Adrenal gland (tissue), 12 donors: ENCODE measurements around the gene CCDC152. TPM values are rescaled to one million over a fixed set of nuclear protein-coding genes. Genes with fewer than 3 reads are reported as not detected.

Source experiments
- DNase-seq, 7 donors: peaks; one replicate each; pipeline ENCODE4 v3.0.0-alpha.2; 2019 to 2020
- H3K27ac ChIP-seq, 5 donors: fragments of 200-600 bp; sonication (generic) in 4 of 5; 1 replicate in 3 of 5; 2 replicates in 2 of 5; pipeline versions ENCODE4 v1.5.1 to v1.8.0; 2016 to 2020; ENCODE audit warnings: mild to moderate bottlenecking in 1 of 5
- H3K27me3 ChIP-seq: fragments of 200-600 bp; 2 replicates; pipeline ENCODE4 v1.8.0; 2021
- H3K36me3 ChIP-seq, 2 donors: fragments of 200-600 bp; replicated peaks in 1 of 2; 1 replicate in 1 of 2; 2 replicates in 1 of 2; pipeline versions ENCODE4 v1.5.1 to v1.8.0; 2018 to 2022
- H3K4me1 ChIP-seq, 2 donors: fragments of 200-600 bp; replicated peaks in 1 of 2; 1 replicate in 1 of 2; 2 replicates in 1 of 2; pipeline versions ENCODE4 v1.5.1 to v1.8.0; 2018 to 2021
- H3K4me3 ChIP-seq, 4 donors: fragments of 200-600 bp; sonication (generic) in 3 of 4; one replicate each; pipeline ENCODE4 v1.5.1; 2016 to 2018
- H3K9me3 ChIP-seq, 3 donors: fragments of 200-600 bp; sonication (generic) in 1 of 3; replicated peaks in 1 of 3; 1 replicate in 2 of 3; 2 replicates in 1 of 3; pipeline versions ENCODE4 v1.5.1 to v1.8.0; 2016 to 2021
- POLR2A ChIP-seq, 2 donors: fragments of 450-650 bp; IDR thresholded peaks; one replicate each; pipeline ENCODE4 v1.6.1; 2017; ENCODE audit warnings: antibody characterized with exemption in 2 of 2, mild to moderate bottlenecking in 2 of 2, moderate library complexity in 1 of 2
- WGBS, 4 donors: extraction: QIAGEN DNeasy Blood & Tissue Kit in 2 of 4; methylation state at CpG; one replicate each; pipeline versions ENCODE4 v1.1.5 to v1.1.7; 2013 to 2017; 5-methylcytosine and 5-hydroxymethylcytosine counted together
- intact Hi-C, 2 donors: fragments of 100-400 bp; cut with DNase I; formaldehyde crosslinking; loops; one replicate each; pipeline versions ENCODE4 v1.14.1 to v1.15.0; 2022 to 2023
- polyA plus RNA-seq, 3 donors: library from polyadenylated mRNA; stranded (reverse); fragments of 200-250 nt in 2 of 3; fragments of 350-450 nt in 1 of 3; fragmentation: Illumina TruSeq in 1 of 3; extraction: RNeasy Lipid Tissue Mini Kit (QIAGEN cat#74804) in 1 of 3; gene quantifications; one replicate each; pipeline ENCODE4 v1.2.3, GENCODE V29; 2013 to 2014
- total RNA-seq, 9 donors: library from RNA; depleted of rRNA in 4 of 9; stranded (reverse); fragments of >200 nt in 4 of 9; fragments of 120-200 nt in 1 of 9; fragmentation: NEBNext Ultra II Directional in 1 of 9; extraction: Animal tissue kit (Norgen Biotek cat#: 25700) in 1 of 9; gene quantifications; one replicate each; pipeline versions ENCODE4 v1.1.0 to v1.2.4, GENCODE V29; 2013 to 2023
- TF ChIP-seq, protein P1 (sequence below), 6 experiments: fragments of 450-650 bp in 4 of 6; fragments of 200-600 bp in 2 of 6; sonication (generic) in 1 of 6; IDR thresholded peaks; 1 replicate in 5 of 6; 2 replicates in 1 of 6; pipeline versions ENCODE4 v1.5.1 to v1.8.0; 2016 to 2021; ENCODE audit warnings: antibody characterized with exemption in 6 of 6, mild to moderate bottlenecking in 2 of 6, moderate library complexity in 1 of 6
- donor health status: healthy with polysubstance abuse.
- donor health status: Bipolar disorder and iron deficiency.
- donor health status: DM: yes; HTN: yes; CAD: no.
- donor health status: DM: no; HTN: no; CAD: no.
- donor health status: DM: no; HTN: no; CAD: no.
- donor health status: DM: yes; HTN: yes; CAD: no.

The CCDC152 gene
- total and polyA plus RNA-seq, 12 donors, result 0.26 to 1.9 (median 0.72) TPM; not detected in 1

GRCh38 chr5:42801516-42802166 lies 45.0 kb downstream of the CCDC152 start:
- peaks cover 0 to 71% of the 10 kb centered on the region in 2 donors for H3K36me3 ChIP-seq
- no peaks in the 10 kb centered on the region for H3K27me3 ChIP-seq
- no peak overlapping the region for H3K4me3 ChIP-seq
- H3K27ac ChIP-seq, result no peak overlapping the region
- H3K9me3 ChIP-seq, result no peaks in the 10 kb centered on the region
- no peak for DNase-seq
- peaks cover 0 to 15% of the 10 kb centered on the region in 2 donors for H3K4me1 ChIP-seq
- intact Hi-C loops, result no loop called here
- TF ChIP-seq, protein P1, sequence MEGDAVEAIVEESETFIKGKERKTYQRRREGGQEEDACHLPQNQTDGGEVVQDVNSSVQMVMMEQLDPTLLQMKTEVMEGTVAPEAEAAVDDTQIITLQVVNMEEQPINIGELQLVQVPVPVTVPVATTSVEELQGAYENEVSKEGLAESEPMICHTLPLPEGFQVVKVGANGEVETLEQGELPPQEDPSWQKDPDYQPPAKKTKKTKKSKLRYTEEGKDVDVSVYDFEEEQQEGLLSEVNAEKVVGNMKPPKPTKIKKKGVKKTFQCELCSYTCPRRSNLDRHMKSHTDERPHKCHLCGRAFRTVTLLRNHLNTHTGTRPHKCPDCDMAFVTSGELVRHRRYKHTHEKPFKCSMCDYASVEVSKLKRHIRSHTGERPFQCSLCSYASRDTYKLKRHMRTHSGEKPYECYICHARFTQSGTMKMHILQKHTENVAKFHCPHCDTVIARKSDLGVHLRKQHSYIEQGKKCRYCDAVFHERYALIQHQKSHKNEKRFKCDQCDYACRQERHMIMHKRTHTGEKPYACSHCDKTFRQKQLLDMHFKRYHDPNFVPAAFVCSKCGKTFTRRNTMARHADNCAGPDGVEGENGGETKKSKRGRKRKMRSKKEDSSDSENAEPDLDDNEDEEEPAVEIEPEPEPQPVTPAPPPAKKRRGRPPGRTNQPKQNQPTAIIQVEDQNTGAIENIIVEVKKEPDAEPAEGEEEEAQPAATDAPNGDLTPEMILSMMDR (IDR thresholded peaks at IDR 0.05), result no peak
- no peak for TF ChIP-seq POLR2A (IDR thresholded peaks at IDR 0.05)
- 94 to 99% (median 95%) methylated on average over 6 of the region's 6 CpGs for WGBS, 4 donors

GRCh38 chr5:42804717-42805339 lies 48.2 kb downstream of the CCDC152 start:
- 92 to 99% (median 97%) methylated on average over 4 of the region's 4 CpGs for WGBS, 4 donors
- Histone ChIP-seq H3K27ac (no peak overlapping the region), H3K4me3 (no peak overlapping the region), H3K9me3 (no peaks in the 10 kb centered on the region), H3K4me1 (peaks cover 8 to 30% of the 10 kb centered on the region in 2 donors), H3K27me3 (no peaks in the 10 kb centered on the region), H3K36me3 (peaks cover 0 to 72% of the 10 kb centered on the region in 2 donors)
- TF ChIP-seq POLR2A (IDR thresholded peaks at IDR 0.05), result no peak
- TF ChIP-seq, protein P1 (IDR thresholded peaks at IDR 0.05), result no peak
- no peak for DNase-seq
- intact Hi-C loops, result no loop called here

- H3K27me3 ChIP-seq, result no peaks in the 10 kb centered on the region
Measured at GRCh38 chr5:42806004-42806700, 49.5 kb downstream of the CCDC152 start.

More at GRCh38 chr5:42806004-42806700, 49.5 kb downstream of the CCDC152 start:
- DNase-seq, result no peak
- Histone ChIP-seq H3K4me3 (no peak overlapping the region), H3K4me1 (peaks cover 8 to 30% of the 10 kb centered on the region in 2 donors), H3K27ac (no peak overlapping the region), H3K9me3 (no peaks in the 10 kb centered on the region), H3K36me3 (peaks cover 0 to 58% of the 10 kb centered on the region in 2 donors)
- TF ChIP-seq, protein P1 (IDR thresholded peaks at IDR 0.05), result no peak
- no peak for TF ChIP-seq POLR2A (IDR thresholded peaks at IDR 0.05)
- WGBS, 4 donors, result 55 to 81% (median 68%) methylated on average over 2 of the region's 2 CpGs
- intact Hi-C loops, result no loop called here
